Thyroid gland (tissue), 4 donors: Measurements from ENCODE around the gene AGR3. TPM values are rescaled to one million over a fixed set of nuclear protein-coding genes. Genes with fewer than 3 reads are reported as not detected.
A peak's percentile ranks its signal among the peaks of the same experiment; 100 is the strongest.

Experiments used
- DNase-seq, 2 donors: peaks; one replicate each; pipeline ENCODE4 v3.0.0-alpha.2; 2019
- H3K27ac ChIP-seq, 3 donors: fragments of 200-600 bp; sonication (generic); 1 replicate in 2 of 3; 2 replicates in 1 of 3; pipeline ENCODE4 v1.5.1; 2016 to 2019; ENCODE audit warnings: mild to moderate bottlenecking in 1 of 3, moderate library complexity in 1 of 3
- H3K27me3 ChIP-seq: fragments of 200-600 bp; sonication (generic); one replicate; pipeline ENCODE4 v1.5.1; 2019
- H3K36me3 ChIP-seq, 2 donors: fragments of 200-600 bp; sonication (generic); one replicate each; pipeline ENCODE4 v1.5.1; 2016 to 2019
- H3K4me1 ChIP-seq, 2 donors: fragments of 200-600 bp; sonication (generic); one replicate each; pipeline ENCODE4 v1.5.1; 2017 to 2019
- H3K4me3 ChIP-seq, 3 donors: fragments of 200-600 bp; sonication (generic); replicated peaks in 1 of 3; 1 replicate in 2 of 3; 2 replicates in 1 of 3; pipeline ENCODE4 v1.5.1; 2016; ENCODE audit warnings: mild to moderate bottlenecking in 1 of 3
- H3K9me3 ChIP-seq: fragments of 200-600 bp; sonication (generic); one replicate; pipeline ENCODE4 v1.5.1; 2017
- CTCF ChIP-seq, 6 experiments: fragments of 200-600 bp in 3 of 6; fragments of 450-650 bp in 3 of 6; sonication (generic) in 3 of 6; IDR thresholded peaks; one replicate each; pipeline ENCODE4 v1.5.1; 2016 to 2019; ENCODE audit warnings: antibody characterized with exemption in 6 of 6, mild to moderate bottlenecking in 2 of 6, inconsistent platforms in 1 of 6, moderate library complexity in 1 of 6
- POLR2A ChIP-seq, 2 donors: fragments of 450-650 bp; IDR thresholded peaks; one replicate each; pipeline ENCODE4 v1.6.1; 2017; ENCODE audit warnings: antibody characterized with exemption in 2 of 2, mild to moderate bottlenecking in 2 of 2, moderate library complexity in 1 of 2
- WGBS, 2 donors: methylation state at CpG; one replicate each; pipeline ENCODE4 v1.1.5; 2017; 5-methylcytosine and 5-hydroxymethylcytosine counted together
- intact Hi-C: fragments of 100-400 bp; cut with DNase I; formaldehyde crosslinking; loops from one replicate; pipeline ENCODE4 v1.15.1; 2023
- total RNA-seq, 4 donors: library from RNA; depleted of rRNA; stranded (reverse); fragments of >200 nt; gene quantifications; one replicate each; pipeline ENCODE4 v1.2.3, GENCODE V29; 2016

Gene AGR3
- total RNA-seq, 4 donors from 2014 or later = 1.9 to 7.5 TPM; not detected in 2

DNA sequence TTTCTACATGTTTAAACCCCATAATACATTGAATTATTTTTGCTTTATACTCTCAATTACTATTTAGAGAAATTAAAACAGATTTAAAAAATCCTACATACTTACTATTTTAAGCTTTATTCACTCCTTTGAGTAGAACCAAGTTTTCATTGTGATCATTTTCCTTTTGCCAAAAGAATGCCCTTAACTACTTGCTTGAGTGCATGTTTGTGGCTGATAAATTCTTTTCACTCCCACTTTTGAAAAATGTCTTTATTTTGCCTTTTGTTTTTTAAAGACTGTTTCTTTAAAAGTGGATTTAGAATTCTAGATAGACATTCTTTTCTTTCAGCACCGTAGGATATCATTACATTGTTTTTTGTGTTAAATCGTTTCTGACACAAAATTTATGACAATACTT lies 22.3 kb upstream of the AGR3 start:
- intact Hi-C loops = no loop called here
- H3K27ac ChIP-seq = peak overlapping the region in 2 of 3 donors; percentile 45 to 57
- no peak overlapping the region for H3K4me3 ChIP-seq
- H3K9me3 ChIP-seq = no peaks in the 10 kb centered on the region
- no peaks in the 10 kb centered on the region for H3K27me3 ChIP-seq
- TF ChIP-seq POLR2A (IDR thresholded peaks at IDR 0.05) (no peak), CTCF (IDR thresholded peaks at IDR 0.05) (no peak)
- DNase-seq = no peak
- peaks cover 10 to 13% of the 10 kb centered on the region in 2 donors for H3K4me1 ChIP-seq
- no peaks in the 10 kb centered on the region for H3K36me3 ChIP-seq
- WGBS, 2 donors = 53% methylated on average over 2 of the region's 2 CpGs

DNA sequence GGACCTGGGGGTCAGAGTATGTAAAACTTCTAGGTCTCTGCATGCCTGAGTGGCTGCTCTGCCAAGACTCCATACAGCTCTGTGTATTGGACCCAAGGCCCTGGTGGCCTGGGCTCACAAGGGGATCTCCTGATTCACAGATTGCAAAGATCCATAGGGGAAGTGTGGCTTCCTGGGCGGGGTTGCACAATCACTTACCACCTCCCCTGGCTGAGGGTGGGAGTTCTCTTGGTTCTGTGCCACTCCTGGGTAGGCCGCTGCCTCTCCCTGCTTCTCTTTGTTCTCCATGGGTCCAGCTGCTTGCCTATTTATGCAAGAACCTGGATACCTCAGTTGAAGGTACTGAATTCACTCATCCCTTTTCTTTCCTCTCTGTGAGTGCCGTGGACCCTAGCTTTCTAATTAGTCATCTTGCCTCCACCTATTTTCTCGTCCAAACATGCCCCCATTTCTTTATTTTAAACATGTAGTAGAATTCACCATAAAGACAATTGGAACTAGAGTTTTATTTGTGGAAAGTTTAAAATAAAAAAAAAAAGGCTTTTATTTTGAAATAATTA lies 18.5 kb upstream of the AGR3 start:
- 83 to 96% methylated on average over 4 of the region's 4 CpGs for WGBS, 2 donors
- Histone ChIP-seq H3K27me3 (no peaks in the 10 kb centered on the region), H3K36me3 (no peaks in the 10 kb centered on the region), H3K9me3 (no peaks in the 10 kb centered on the region), H3K27ac (no peak overlapping the region), H3K4me3 (no peak overlapping the region), H3K4me1 (peaks cover 4 to 8% of the 10 kb centered on the region in 2 donors)
- no peak for TF ChIP-seq POLR2A (IDR thresholded peaks at IDR 0.05)
- TF ChIP-seq CTCF (IDR thresholded peaks at IDR 0.05) = no peak
- intact Hi-C loops = no loop called here
- DNase-seq = no peak

DNA sequence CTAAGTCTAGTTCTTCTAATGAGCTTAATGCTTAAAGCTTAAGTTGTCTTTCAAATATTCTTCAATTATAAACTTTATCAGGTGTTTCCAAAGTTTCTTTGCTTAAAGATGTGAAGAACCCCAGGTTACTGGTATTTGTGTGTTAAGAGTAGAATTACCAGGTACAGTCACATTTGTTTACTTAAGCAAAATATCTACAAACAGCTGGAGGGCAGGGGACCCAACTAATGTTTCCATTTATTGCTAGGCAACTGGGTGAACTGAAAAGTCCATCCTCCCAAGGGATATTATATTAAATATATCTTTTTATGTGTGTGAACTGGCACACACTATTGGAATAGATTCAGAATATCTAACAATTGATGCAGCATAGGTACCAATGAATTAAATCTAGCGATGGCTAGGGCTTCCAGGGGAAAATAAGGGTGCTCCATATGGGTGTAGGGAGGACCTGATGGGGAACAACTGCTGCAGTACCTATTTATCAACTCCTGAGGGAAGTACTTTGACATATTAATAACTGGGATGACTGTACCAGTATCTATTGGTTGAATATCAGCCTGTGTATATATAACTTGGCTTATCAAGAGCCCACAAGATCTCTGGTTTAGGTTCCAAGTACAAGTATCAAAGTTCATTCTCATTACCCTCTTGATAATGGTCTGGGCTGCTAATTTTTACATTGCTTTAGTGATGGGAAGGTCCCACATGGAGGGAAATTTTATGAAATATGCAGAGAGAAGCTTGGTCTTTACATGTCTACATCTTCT lies 10.3 kb upstream of the AGR3 start:
- H3K36me3 ChIP-seq = no peaks in the 10 kb centered on the region
- TF ChIP-seq POLR2A (IDR thresholded peaks at IDR 0.05) (no peak), CTCF (IDR thresholded peaks at IDR 0.05) (no peak)
- DNase-seq = no peak
- no peaks in the 10 kb centered on the region for H3K9me3 ChIP-seq
- H3K4me3 ChIP-seq = no peak overlapping the region
- H3K27ac ChIP-seq = no peak overlapping the region
- no peaks in the 10 kb centered on the region for H3K4me1 ChIP-seq
- no peaks in the 10 kb centered on the region for H3K27me3 ChIP-seq
- 94 to 97% methylated on average over 1 of the region's 1 CpG for WGBS, 2 donors
- intact Hi-C loops = no loop called here

- Histone ChIP-seq H3K27me3 (no peaks in the 10 kb centered on the region), H3K4me1 (no peaks in the 10 kb centered on the region), H3K4me3 (no peak overlapping the region), H3K9me3 (no peaks in the 10 kb centered on the region), H3K36me3 (no peaks in the 10 kb centered on the region), H3K27ac (no peak overlapping the region)
- DNase-seq = peak; percentile 21 to 22
- TF ChIP-seq POLR2A (IDR thresholded peaks at IDR 0.05) = no peak
- TF ChIP-seq CTCF (IDR thresholded peaks at IDR 0.05) = peak in 4 of 6 experiments; percentile 62 to 93 (median 86)
- intact Hi-C loops = no loop called here
- WGBS, 2 donors = 15 to 20% methylated on average over 2 of the region's 2 CpGs
Measured at GRCh38 chr7:16891338-16891737, 9.6 kb upstream of the AGR3 start.

DNA sequence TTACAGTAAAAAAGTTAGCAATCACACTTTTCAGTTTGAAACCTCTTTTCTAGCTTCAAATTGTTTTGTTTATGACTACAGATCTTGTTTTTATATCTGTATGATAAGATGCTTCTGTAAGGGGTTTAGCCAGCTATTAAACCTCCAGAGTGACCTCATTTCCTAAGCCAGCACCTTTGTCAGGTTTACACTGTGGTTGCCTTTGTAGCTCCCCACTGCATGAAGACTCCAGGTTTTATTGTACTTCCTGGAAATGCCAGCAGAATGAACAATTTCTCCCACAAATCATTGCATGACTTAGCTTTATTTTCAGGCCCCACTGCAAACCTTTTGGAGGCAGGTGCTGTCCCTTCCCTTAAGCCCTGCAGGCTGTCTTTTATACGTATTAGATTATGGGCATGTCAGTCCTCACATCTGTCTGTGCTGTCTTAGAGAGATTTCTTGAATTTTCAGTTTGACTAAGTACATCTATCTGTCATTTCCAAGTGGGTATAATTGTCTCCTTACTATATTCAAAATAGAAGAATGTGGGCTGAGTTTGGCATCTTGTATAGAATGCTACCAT lies 8.2 kb upstream of the AGR3 start:
- Histone ChIP-seq H3K27me3 (no peaks in the 10 kb centered on the region), H3K9me3 (no peaks in the 10 kb centered on the region), H3K36me3 (no peaks in the 10 kb centered on the region), H3K27ac (no peak overlapping the region), H3K4me3 (no peak overlapping the region), H3K4me1 (no peaks in the 10 kb centered on the region)
- TF ChIP-seq CTCF (IDR thresholded peaks at IDR 0.05) = no peak
- no peak for TF ChIP-seq POLR2A (IDR thresholded peaks at IDR 0.05)
- DNase-seq = no peak
- intact Hi-C loops = no loop called here
- 88 to 96% methylated on average over 1 of the region's 1 CpG for WGBS, 2 donors
